IMR-90 (cell line): Measurements from ENCODE around the gene ZNF534. TPM values are rescaled to one million over a fixed set of nuclear protein-coding genes. Genes with fewer than 3 reads are reported as not detected.

Experiments
- ATAC-seq: fragments of 200-7000 bp; cut with Tn5 transposase; 2 replicates; pipeline ENCODE4 v1.9.1; 2020; ENCODE audit warnings: low read depth, mild to moderate bottlenecking, moderate library complexity
- BruUV-seq: library from RNA; stranded (reverse); fragments of 400-500 nt; replicated peaks from 2 replicates; lab custom pipeline; 2021; lab: Mats Ljungman, UMichigan
- CTCF ChIA-PET: fragments of 300-600 bp; formaldehyde crosslinking; extraction: SDS; loops from one replicate; lab custom pipeline; 2021; ENCODE audit warnings: antibody characterized with exemption; lab: Yijun Ruan, JAX
- POLR2A ChIA-PET: fragments of 300-600 bp; sonication (Branson Sonifier 250); formaldehyde crosslinking; loops from one replicate; lab custom pipeline; 2022; ENCODE audit warnings: antibody characterized with exemption; ENCODE audit not compliant: unreplicated experiment; lab: Charles Lee
- DNase-seq: peaks from one replicate; pipeline ENCODE4 v3.0.0; 2013
- H2AFZ ChIP-seq: replicated peaks from 2 replicates; pipeline ENCODE3; 2013; ENCODE audit warnings: low read length, mild to moderate bottlenecking; ENCODE audit not compliant: poor library complexity
- H2AK5ac ChIP-seq: 2 replicates; pipeline ENCODE4 v1.6.1; 2013; ENCODE audit warnings: low read depth, low read length, inconsistent platforms
- H2AK9ac ChIP-seq: replicated peaks from 2 replicates; pipeline ENCODE3; 2013; ENCODE audit warnings: mild to moderate bottlenecking, low read depth, low read length, moderate library complexity; ENCODE audit not compliant: poor library complexity
- H2BK120ac ChIP-seq: 2 replicates; pipeline ENCODE4 v1.6.1; 2013; ENCODE audit warnings: low read depth, low read length, inconsistent platforms
- H2BK15ac ChIP-seq: 3 replicates; pipeline ENCODE4 v1.6.1; 2013; ENCODE audit warnings: low read depth, low read length, inconsistent platforms
- H2BK20ac ChIP-seq: 2 replicates; pipeline ENCODE4 v1.6.1; 2013; ENCODE audit warnings: low read depth, mild to moderate bottlenecking, inconsistent platforms, low read length, moderate library complexity
- H2BK5ac ChIP-seq: 2 replicates; pipeline ENCODE4 v1.6.1; 2013; ENCODE audit warnings: mild to moderate bottlenecking, low read depth, low read length, inconsistent platforms; ENCODE audit not compliant: poor library complexity, severe bottlenecking
- H3K14ac ChIP-seq: replicated peaks from 2 replicates; pipeline ENCODE4 v1.6.1; 2013; ENCODE audit warnings: low read depth, low read length, inconsistent platforms
- H3K18ac ChIP-seq: 2 replicates; pipeline ENCODE4 v1.6.1; 2013; ENCODE audit warnings: low read depth, low read length, control low read depth
- H3K23ac ChIP-seq: 2 replicates; pipeline ENCODE4 v1.6.1; 2013; ENCODE audit warnings: low read depth, low read length, inconsistent platforms
- H3K27ac ChIP-seq: 2 replicates; pipeline ENCODE4 v1.5.1; 2013; ENCODE audit warnings: mild to moderate bottlenecking, control low read depth, low read length; ENCODE audit not compliant: insufficient read depth
- H3K27me3 ChIP-seq: 2 replicates; pipeline ENCODE4 v1.6.1; 2013; ENCODE audit warnings: low read length; ENCODE audit not compliant: control insufficient read depth, insufficient read depth
- H3K36me3 ChIP-seq: 2 replicates; pipeline ENCODE4 v1.6.1; 2013; ENCODE audit warnings: low read length, mixed read lengths; ENCODE audit not compliant: control insufficient read depth, insufficient read depth
- H3K4ac ChIP-seq: 2 replicates; pipeline ENCODE4 v1.6.1; 2013; ENCODE audit warnings: low read depth, low read length, inconsistent platforms
- H3K4me1 ChIP-seq: 2 replicates; pipeline ENCODE4 v1.6.1; 2013; ENCODE audit warnings: low read length, mixed read lengths; ENCODE audit not compliant: control insufficient read depth, insufficient read depth
- H3K4me2 ChIP-seq: 2 replicates; pipeline ENCODE4 v1.6.1; 2013; ENCODE audit warnings: low read depth, mild to moderate bottlenecking, control low read depth, low read length, moderate library complexity
- H3K4me3 ChIP-seq: 2 replicates; pipeline ENCODE4 v1.5.1; 2013; ENCODE audit warnings: low read depth, mild to moderate bottlenecking, control low read depth, low read length, moderate library complexity; ENCODE audit not compliant: insufficient read depth
- H3K56ac ChIP-seq: 2 replicates; pipeline ENCODE4 v1.6.1; 2013; ENCODE audit warnings: low read length, inconsistent platforms; ENCODE audit not compliant: insufficient read depth; ENCODE audit errors: extremely low read depth
- H3K79me1 ChIP-seq, 2 experiments: 2 replicates each; pipeline ENCODE4 v1.6.1; 2013; ENCODE audit warnings: low read length in 2 of 2, inconsistent platforms in 1 of 2, low read depth in 1 of 2
- H3K9ac ChIP-seq: 2 replicates; pipeline ENCODE4 v1.6.1; 2013; ENCODE audit warnings: low read depth, low read length, control low read depth
- H3K9me1 ChIP-seq: 2 replicates; pipeline ENCODE4 v1.6.1; 2013; ENCODE audit warnings: low read length, inconsistent platforms; ENCODE audit not compliant: insufficient read depth
- H3K9me3 ChIP-seq: 2 replicates; pipeline ENCODE4 v1.6.1; 2013; ENCODE audit warnings: low read length; ENCODE audit not compliant: control insufficient read depth, insufficient read depth
- H4K20me1 ChIP-seq: 2 replicates; pipeline ENCODE4 v1.6.1; 2013; ENCODE audit warnings: low read length, inconsistent platforms; ENCODE audit not compliant: insufficient read depth
- H4K5ac ChIP-seq: 2 replicates; pipeline ENCODE4 v1.6.1; 2013; ENCODE audit warnings: mild to moderate bottlenecking, low read depth, low read length, control low read depth
- H4K8ac ChIP-seq, 2 experiments: 2 replicates each; pipeline ENCODE4 v1.6.1; 2013; ENCODE audit warnings: low read depth in 2 of 2, low read length in 2 of 2, control low read depth in 1 of 2, inconsistent platforms in 1 of 2
- H4K91ac ChIP-seq: 2 replicates; pipeline ENCODE4 v1.6.1; 2013; ENCODE audit warnings: low read depth, low read length, inconsistent platforms; ENCODE audit not compliant: insufficient read depth
- BHLHE40 ChIP-seq: fragments of 150-350 bp; IDR thresholded peaks from 2 replicates; pipeline ENCODE4 v1.6.1; 2016; ENCODE audit warnings: mild to moderate bottlenecking, low read depth, low read length
- CEBPB ChIP-seq: IDR thresholded peaks from 2 replicates; pipeline ENCODE4 v1.6.1; 2012; ENCODE audit warnings: low read depth, low read length, improper control_type of control experiment
- CTCF ChIP-seq: conservative IDR thresholded peaks from 2 replicates; pipeline ENCODE4 v1.5.1; 2012; ENCODE audit warnings: mild to moderate bottlenecking, low read depth, low read length, improper control_type of control experiment
- ELK1 ChIP-seq: fragments of 150-350 bp; IDR thresholded peaks from 2 replicates; pipeline ENCODE4 v1.6.1; 2016; ENCODE audit warnings: low read depth, mild to moderate bottlenecking, low read length, moderate library complexity, borderline replicate concordance
- FOS ChIP-seq: fragments of 150-350 bp; IDR thresholded peaks from 2 replicates; pipeline ENCODE4 v1.6.1; 2016; ENCODE audit warnings: low read depth, low read length
- MAFK ChIP-seq: IDR thresholded peaks from 2 replicates; pipeline ENCODE4 v1.6.1; 2012; ENCODE audit warnings: low read depth, low read length, improper control_type of control experiment
- MAZ ChIP-seq: IDR thresholded peaks from 2 replicates; pipeline ENCODE4 v1.6.1; 2012; ENCODE audit warnings: low read depth, mild to moderate bottlenecking, low read length, improper control_type of control experiment, moderate library complexity, borderline replicate concordance
- MXI1 ChIP-seq: IDR thresholded peaks from 2 replicates; pipeline ENCODE4 v1.6.1; 2012; ENCODE audit warnings: low read depth, mild to moderate bottlenecking, low read length, moderate library complexity, borderline replicate concordance
- RAD21 ChIP-seq: IDR thresholded peaks from 2 replicates; pipeline ENCODE4 v1.6.1; 2012; ENCODE audit warnings: low read length, improper control_type of control experiment
- RCOR1 ChIP-seq: IDR thresholded peaks from 2 replicates; pipeline ENCODE4 v1.6.1; 2012; ENCODE audit warnings: mild to moderate bottlenecking, low read length, improper control_type of control experiment; ENCODE audit not compliant: insufficient replicate concordance
- SMC3 ChIP-seq: fragments of 150-350 bp; IDR thresholded peaks from 2 replicates; pipeline ENCODE4 v1.6.1; 2016; ENCODE audit warnings: low read depth, mild to moderate bottlenecking, antibody characterized with exemption, low read length, moderate library complexity
- USF2 ChIP-seq: fragments of 150-350 bp; IDR thresholded peaks from 2 replicates; pipeline ENCODE4 v1.6.1; 2017; ENCODE audit warnings: mild to moderate bottlenecking, antibody characterized with exemption, low read length, low read depth
- WGBS, 2 experiments: methylation state at CpG; one replicate each; pipeline versions ENCODE4 v1.1.5 to v1.1.7; 2013; ENCODE audit warnings: missing lambda C conversion rate in 2 of 2; ENCODE audit not compliant: insufficient read length in 1 of 2; ENCODE audit errors: extremely low coverage in 2 of 2; 5-methylcytosine and 5-hydroxymethylcytosine counted together
- dilution Hi-C: fragments of 300-500 bp; cut with HindIII; formaldehyde crosslinking; loops from one replicate; pipeline ENCODE4 v1.14.3; 2018; ENCODE audit warnings: low sequenced_read_pairs; ENCODE audit not compliant: unreplicated experiment
- in situ Hi-C: fragments of 300-500 bp; cut with MboI; formaldehyde crosslinking; loops from 3 replicates; pipeline ENCODE4 v1.14.3; 2019; ENCODE audit warnings: low sequenced_read_pairs, inconsistent platforms, mixed read lengths
- intact Hi-C: fragments of 100-400 bp; cut with micrococcal nuclease; formaldehyde crosslinking; loops from 2 replicates; pipeline ENCODE4 v1.10.0; 2022
- polyA plus RNA-seq, 3 experiments: library from polyadenylated mRNA; depleted of rRNA; stranded (reverse); fragments of >200 nt; gene quantifications; 2 replicates each; pipeline ENCODE4 v1.2.3, GENCODE V29; 2012; ENCODE audit warnings: low replicate concordance in 1 of 3
- total RNA-seq: library from RNA; depleted of rRNA; stranded (reverse); fragments of >200 nt; gene quantifications from 2 replicates; pipeline ENCODE4 v1.2.3, GENCODE V29; 2012

The ZNF534 gene
- total and polyA plus RNA-seq, 2 of the 4 experiments (the other 2 are of a cell fraction) = not detected

DNA sequence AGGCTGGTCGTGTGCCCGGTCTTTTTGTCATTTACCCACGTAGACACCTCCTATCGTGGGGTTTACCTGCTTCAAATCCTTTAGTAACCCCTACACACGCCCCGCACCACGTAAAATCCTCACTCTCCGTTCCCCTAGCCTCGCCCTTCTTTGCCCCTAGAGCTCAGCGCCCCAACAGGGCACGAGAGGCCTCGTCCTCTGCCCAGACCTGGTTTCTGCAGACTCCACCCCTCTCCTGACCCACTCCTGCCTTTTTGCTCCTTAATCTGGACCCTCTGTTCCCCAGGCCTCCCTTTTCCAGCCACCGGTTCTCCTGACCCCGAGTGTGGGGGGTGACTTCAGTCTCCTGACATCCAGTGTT is 30.9 kb upstream of the ZNF534 start:
- Histone ChIP-seq H3K4me2 (peak overlapping the region; percentile 91), H2AFZ (peak overlapping the region; percentile 94), H3K4me1 (no peaks in the 10 kb centered on the region), H3K9me3 (peaks cover 23% of the 10 kb centered on the region), H3K9ac (peak overlapping the region; percentile 92), H2BK5ac (peak overlapping the region; percentile 34), H3K27ac (peak overlapping the region; percentile 83), H4K8ac (peak overlapping the region; percentile 97), H4K5ac (peak overlapping the region; percentile 97), H4K20me1 (no peaks in the 10 kb centered on the region), H3K23ac (peak overlapping the region; percentile 64; the same call in 1 of the 2 replicates), H3K56ac (peak overlapping the region; percentile 79), H2BK20ac (no peak overlapping the region), H3K4me3 (peak overlapping the region; percentile 86), H4K91ac (peak overlapping the region; percentile 64), H3K9me1 (no peaks in the 10 kb centered on the region), H2BK120ac (peak overlapping the region; percentile 24; the same call in 1 of the 2 replicates), H3K27me3 (no peaks in the 10 kb centered on the region), H3K79me1 (peaks cover 23 to 26% of the 10 kb centered on the region in 2 experiments), H2AK9ac (peak overlapping the region; percentile 94), H3K18ac (peak overlapping the region; percentile 38; the same call in 1 of the 2 replicates), H2BK15ac (no peak overlapping the region), H2AK5ac (peak overlapping the region; percentile 57), H3K36me3 (peaks cover 38% of the 10 kb centered on the region), H3K4ac (peak overlapping the region; percentile 81), H3K14ac (peak overlapping the region; percentile 88)
- intact Hi-C loops = loop anchor here (5.0 kb wide), 2 partner anchors 129 to 349 kb away; partner anchors contain the start of gene ZNF808
- 4% methylated on average over 4 of the region's 14 CpGs; no CpG with 5 or more reads in 1 of the 2 experiments for WGBS, 2 experiments
- no peak for TF ChIP-seq MAZ
- no peak for TF ChIP-seq RCOR1
- no peak for TF ChIP-seq FOS
- no peak for TF ChIP-seq MXI1
- no peak for TF ChIP-seq RAD21
- no peak for TF ChIP-seq CEBPB
- TF ChIP-seq USF2 = no peak
- TF ChIP-seq MAFK = no peak
- TF ChIP-seq SMC3 = no peak
- TF ChIP-seq BHLHE40 = no peak
- TF ChIP-seq ELK1 = no peak
- no peak for TF ChIP-seq CTCF
- DNase-seq = peak; percentile 1
- dilution Hi-C loops = no loop called here
- in situ Hi-C loops = no loop called here
- BruUV-seq = no TSS peak
- CTCF ChIA-PET = no interaction called here
- POLR2A ChIA-PET = interaction anchor here (0.6 to 0.8 kb wide), 2 partner anchors 28 to 169 kb away, joined by 3 to 4 read pairs; partner anchors contain the start of gene ZNF880
- peak; percentile 57 for ATAC-seq
